OCI-LY3 (cell line): ENCODE measurements around the gene PSMD14.
A peak's percentile ranks its signal among the peaks of the same experiment; 100 is the strongest.

Source experiments
- H2AFZ ChIP-seq: fragments of 200-600, 300-600 bp; shearing (Covaris generic); 2 replicates; pipeline ENCODE4 v1.6.0; 2014; ENCODE audit warnings: antibody characterized with exemption, low read depth, low read length
- H3K27ac ChIP-seq: fragments of 200-600, 300-600 bp; sonication (generic); 2 replicates; pipeline ENCODE4 v1.5.1; 2014; ENCODE audit warnings: mild to moderate bottlenecking, low read length, moderate library complexity, mixed read lengths
- H3K27me3 ChIP-seq: fragments of 200-600, 300-600 bp; sonication (generic); 2 replicates; pipeline ENCODE4 v1.6.1; 2014; ENCODE audit warnings: low read depth, low read length, mixed read lengths
- H3K36me3 ChIP-seq: fragments of 200-600, 300-600 bp; sonication (generic); replicated peaks from 2 replicates; pipeline ENCODE3; 2014; ENCODE audit warnings: low read depth, low read length, mixed read lengths
- H3K4me1 ChIP-seq: fragments of 300-600, 200-600 bp; sonication (generic); 2 replicates; pipeline ENCODE4 v1.6.1; 2014; ENCODE audit warnings: low read length, mixed read lengths
- H3K4me2 ChIP-seq: fragments of 200-600, 300-600 bp; sonication (generic); 2 replicates; pipeline ENCODE4 v1.6.1; 2014; ENCODE audit warnings: low read length, mixed read lengths
- H3K4me3 ChIP-seq: fragments of 300-600, 200-600 bp; sonication (generic); 2 replicates; pipeline ENCODE4 v1.5.1; 2014; ENCODE audit warnings: antibody characterized with exemption, mild to moderate bottlenecking, low read length, moderate library complexity
- H3K79me2 ChIP-seq: fragments of 300-600, 200-600 bp; shearing (Covaris generic); 2 replicates; pipeline ENCODE4 v1.6.1; 2014; ENCODE audit warnings: mild to moderate bottlenecking, low read length, mixed read lengths
- H3K9ac ChIP-seq: fragments of 300-600, 200-600 bp; shearing (Covaris generic); 2 replicates; pipeline ENCODE4 v1.6.0; 2014; ENCODE audit warnings: mild to moderate bottlenecking, low read length, moderate library complexity
- H3K9me3 ChIP-seq: fragments of 200-600, 300-600 bp; shearing (Covaris generic); 2 replicates; pipeline ENCODE4 v1.6.1; 2014; ENCODE audit warnings: low read length, mixed read lengths; ENCODE audit not compliant: insufficient read depth
- H4K20me1 ChIP-seq: fragments of 200-600, 300-600 bp; sonication (generic); 2 replicates; pipeline ENCODE4 v1.6.1; 2016; ENCODE audit warnings: low read length, mixed read lengths; ENCODE audit not compliant: insufficient read depth
- EZH2phosphoT487 ChIP-seq: fragments of 200-600 bp; shearing (Covaris generic); IDR thresholded peaks from 2 replicates; pipeline ENCODE4 v1.6.1; 2018; ENCODE audit warnings: antibody characterized with exemption, mixed run types, low read depth
- TF ChIP-seq, protein P1 (sequence below): fragments of 200-600, 300-600 bp; sonication (generic); IDR thresholded peaks from 2 replicates; pipeline ENCODE4 v1.5.1; 2014; ENCODE audit warnings: antibody characterized with exemption, low read length, low read depth

PSMD14 gene

DNA sequence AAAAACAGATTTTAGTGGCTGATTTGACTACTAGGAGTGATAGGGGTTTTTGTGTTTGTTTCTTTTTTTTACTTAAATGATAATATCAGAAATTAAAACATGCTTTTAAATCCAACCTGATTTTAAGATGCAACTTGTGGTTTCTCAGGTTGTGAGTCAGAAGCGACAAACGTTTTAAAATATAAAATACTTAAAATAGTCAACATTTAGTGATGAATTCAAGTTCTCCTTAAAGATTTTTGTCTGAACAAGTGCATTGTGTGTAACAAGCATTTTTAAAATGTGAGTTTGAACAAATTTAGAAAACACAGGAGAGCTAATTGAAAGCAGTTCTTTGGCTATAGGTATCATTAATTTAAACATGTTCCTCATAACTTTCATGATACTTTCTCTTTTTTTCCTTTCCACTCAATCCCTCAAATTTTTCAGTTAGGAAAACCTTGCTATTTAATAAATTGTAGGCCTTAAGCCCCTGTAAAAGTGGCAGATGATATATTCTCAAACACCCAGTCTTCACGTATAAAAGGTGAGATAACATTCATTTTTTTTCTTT is 111.5 kb downstream of the PSMD14 start:
- Histone ChIP-seq H3K27ac (no peak overlapping the region), H3K9ac (no peak overlapping the region), H3K27me3 (peaks cover 29% of the 10 kb centered on the region), H4K20me1 (no peaks in the 10 kb centered on the region), H3K36me3 (no peaks in the 10 kb centered on the region), H2AFZ (no peak overlapping the region), H3K4me1 (peaks cover 4% of the 10 kb centered on the region), H3K4me2 (peak overlapping the region; percentile 89), H3K79me2 (no peaks in the 10 kb centered on the region), H3K9me3 (no peaks in the 10 kb centered on the region), H3K4me3 (peak overlapping the region; percentile 87; the same call in 1 of the 2 replicates)
- TF ChIP-seq EZH2phosphoT487: no peak
- TF ChIP-seq, protein P1, sequence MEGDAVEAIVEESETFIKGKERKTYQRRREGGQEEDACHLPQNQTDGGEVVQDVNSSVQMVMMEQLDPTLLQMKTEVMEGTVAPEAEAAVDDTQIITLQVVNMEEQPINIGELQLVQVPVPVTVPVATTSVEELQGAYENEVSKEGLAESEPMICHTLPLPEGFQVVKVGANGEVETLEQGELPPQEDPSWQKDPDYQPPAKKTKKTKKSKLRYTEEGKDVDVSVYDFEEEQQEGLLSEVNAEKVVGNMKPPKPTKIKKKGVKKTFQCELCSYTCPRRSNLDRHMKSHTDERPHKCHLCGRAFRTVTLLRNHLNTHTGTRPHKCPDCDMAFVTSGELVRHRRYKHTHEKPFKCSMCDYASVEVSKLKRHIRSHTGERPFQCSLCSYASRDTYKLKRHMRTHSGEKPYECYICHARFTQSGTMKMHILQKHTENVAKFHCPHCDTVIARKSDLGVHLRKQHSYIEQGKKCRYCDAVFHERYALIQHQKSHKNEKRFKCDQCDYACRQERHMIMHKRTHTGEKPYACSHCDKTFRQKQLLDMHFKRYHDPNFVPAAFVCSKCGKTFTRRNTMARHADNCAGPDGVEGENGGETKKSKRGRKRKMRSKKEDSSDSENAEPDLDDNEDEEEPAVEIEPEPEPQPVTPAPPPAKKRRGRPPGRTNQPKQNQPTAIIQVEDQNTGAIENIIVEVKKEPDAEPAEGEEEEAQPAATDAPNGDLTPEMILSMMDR: no peak

DNA sequence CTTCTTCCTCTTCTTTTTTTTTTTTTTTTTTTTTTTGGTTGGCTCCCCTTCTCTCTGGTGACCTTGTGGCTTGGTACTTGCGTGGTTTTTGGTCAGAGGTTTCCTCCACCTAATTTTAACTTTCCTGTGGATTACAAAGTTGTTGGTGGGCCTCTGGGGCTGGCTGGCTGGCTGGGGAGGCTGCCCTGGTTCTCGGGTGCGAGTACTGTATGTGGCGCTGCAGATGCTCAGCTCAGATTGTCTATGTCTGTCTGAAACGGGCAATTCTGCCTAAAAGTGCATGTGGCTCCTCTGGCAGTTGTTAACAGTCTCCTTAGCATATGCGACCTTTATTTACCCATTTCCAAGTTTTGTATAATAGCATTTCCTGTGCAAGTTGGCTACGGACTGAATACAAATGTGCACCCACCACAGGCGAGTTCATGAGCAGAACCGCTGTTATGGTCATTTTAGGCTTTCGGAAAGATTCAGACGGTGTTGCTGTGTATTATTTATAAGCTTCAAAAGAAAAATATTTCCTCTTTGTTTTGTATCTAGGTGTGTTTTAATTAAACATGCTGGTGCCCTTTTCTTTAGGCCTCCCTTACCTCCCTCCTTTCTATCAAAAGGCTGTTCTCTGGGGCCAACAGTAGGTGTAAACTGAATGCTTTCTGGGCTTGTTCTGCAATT is 112.3 kb downstream of the PSMD14 start:
- Histone ChIP-seq H3K27ac (no peak overlapping the region), H3K36me3 (no peaks in the 10 kb centered on the region), H3K27me3 (peaks cover 23% of the 10 kb centered on the region), H3K4me3 (no peak overlapping the region), H3K4me2 (no peak overlapping the region), H4K20me1 (no peaks in the 10 kb centered on the region), H2AFZ (no peak overlapping the region), H3K9ac (no peak overlapping the region), H3K79me2 (no peaks in the 10 kb centered on the region), H3K4me1 (peaks cover 4% of the 10 kb centered on the region), H3K9me3 (no peaks in the 10 kb centered on the region)
- no peak for TF ChIP-seq EZH2phosphoT487
- TF ChIP-seq, protein P1: no peak

- TF ChIP-seq, protein P1: no peak
- TF ChIP-seq EZH2phosphoT487: no peak
- peaks cover 4% of the 10 kb centered on the region for H3K4me1 ChIP-seq
- no peak overlapping the region for H2AFZ ChIP-seq
- no peaks in the 10 kb centered on the region for H3K36me3 ChIP-seq
- no peaks in the 10 kb centered on the region for H4K20me1 ChIP-seq
- H3K9ac ChIP-seq: no peak overlapping the region
- H3K9me3 ChIP-seq: no peaks in the 10 kb centered on the region
- H3K4me2 ChIP-seq: no peak overlapping the region
- no peak overlapping the region for H3K4me3 ChIP-seq
- H3K27me3 ChIP-seq: peaks cover 15% of the 10 kb centered on the region
- H3K27ac ChIP-seq: no peak overlapping the region
- no peaks in the 10 kb centered on the region for H3K79me2 ChIP-seq
These were observed 113.5 kb downstream of the PSMD14 start for GRCh38 chr2:161421686-161422085.

DNA sequence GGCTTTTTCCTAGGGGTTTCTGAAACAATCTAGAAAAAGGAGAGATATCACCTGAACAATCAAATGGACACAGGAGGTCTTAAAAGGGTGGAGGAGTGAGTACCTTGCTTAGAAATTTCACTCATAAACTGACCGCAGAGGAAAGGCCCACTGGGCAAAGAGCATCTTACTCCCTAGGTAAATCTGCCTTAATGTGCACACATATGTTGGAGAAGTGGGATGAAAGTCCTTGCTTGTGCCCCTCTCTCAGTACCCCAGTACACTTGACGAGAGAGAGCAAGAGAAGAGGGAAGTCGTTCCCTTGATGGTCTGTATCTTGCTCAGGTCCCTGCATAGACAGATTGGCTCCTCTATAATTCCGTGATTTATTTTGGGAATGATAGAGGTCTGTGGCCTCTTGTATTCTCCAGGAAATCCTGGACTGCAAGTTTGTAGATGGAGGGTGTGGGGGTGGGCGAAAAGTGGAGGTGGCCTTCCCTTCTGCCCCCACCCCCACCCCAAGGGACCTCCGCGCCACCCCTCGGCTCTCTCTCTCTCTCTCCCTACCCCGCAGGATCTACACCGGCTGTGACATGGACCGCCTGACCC is 114.7 kb downstream of the PSMD14 start:
- H3K27me3 ChIP-seq: peaks cover 7% of the 10 kb centered on the region
- H3K27ac ChIP-seq: no peak overlapping the region
- H3K9me3 ChIP-seq: no peaks in the 10 kb centered on the region
- no peak overlapping the region for H3K9ac ChIP-seq
- no peaks in the 10 kb centered on the region for H3K79me2 ChIP-seq
- peaks cover 4% of the 10 kb centered on the region for H3K4me1 ChIP-seq
- H3K4me2 ChIP-seq: no peak overlapping the region
- TF ChIP-seq, protein P1: no peak
- no peak for TF ChIP-seq EZH2phosphoT487
- no peaks in the 10 kb centered on the region for H4K20me1 ChIP-seq
- no peak overlapping the region for H3K4me3 ChIP-seq
- H3K36me3 ChIP-seq: no peaks in the 10 kb centered on the region
- H2AFZ ChIP-seq: no peak overlapping the region
